Amniotic stem cell (primary cell): Measurements from ENCODE around the gene YAP1.

ENCODE experiments used
- DNase-seq: peaks from one replicate; lab custom pipeline; 2025; lab: John Stamatoyannopoulos, UW

Gene YAP1

GRCh38 chr11:102109896-102110760, at the start of gene YAP1:
TSS of gene YAP1 (plus strand) at chr11:102110447. CDS start at chr11:102110849, 402 bp downstream.
- peak; percentile 65 for DNase-seq

DNA sequence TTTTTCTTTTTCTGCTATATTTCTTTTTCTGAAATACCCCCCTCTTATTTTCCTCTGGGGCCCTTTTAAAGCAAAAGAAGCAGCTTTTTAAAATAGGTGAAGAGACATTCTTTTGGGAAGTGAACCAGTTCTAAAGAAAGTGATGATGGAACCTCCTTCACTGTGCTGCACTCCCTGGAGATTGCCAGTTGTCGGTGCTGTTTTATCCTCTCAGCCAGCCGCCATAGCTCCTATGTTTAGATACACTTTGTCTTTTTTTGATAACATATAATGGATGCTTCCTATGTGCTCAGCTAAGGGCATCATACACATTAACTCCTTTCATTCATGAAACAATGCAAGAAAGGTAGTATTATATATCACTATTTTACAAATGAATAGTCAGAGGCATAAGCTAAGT, 49.0 kb upstream of the YAP1 start:
- DNase-seq, result no peak

DNA sequence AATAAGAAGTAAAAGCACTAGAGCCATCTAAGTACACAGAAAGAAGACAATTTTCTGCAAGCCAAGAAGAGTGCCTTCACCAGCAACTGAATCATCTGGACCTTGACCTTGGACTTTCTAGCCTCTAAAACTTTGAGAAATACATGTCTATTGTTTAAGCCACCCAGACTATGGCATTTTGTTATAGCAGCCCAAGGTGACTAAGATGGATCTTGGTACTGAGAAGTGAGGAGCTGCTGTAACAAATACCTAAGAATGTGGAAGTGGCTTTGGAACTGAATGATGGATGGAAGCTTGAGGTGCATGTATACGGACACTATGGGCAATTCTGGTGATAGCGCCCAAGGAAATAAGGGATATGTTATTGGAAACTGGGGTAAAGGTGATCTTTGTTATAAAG, 48.1 kb upstream of the YAP1 start:
- no peak for DNase-seq

DNA sequence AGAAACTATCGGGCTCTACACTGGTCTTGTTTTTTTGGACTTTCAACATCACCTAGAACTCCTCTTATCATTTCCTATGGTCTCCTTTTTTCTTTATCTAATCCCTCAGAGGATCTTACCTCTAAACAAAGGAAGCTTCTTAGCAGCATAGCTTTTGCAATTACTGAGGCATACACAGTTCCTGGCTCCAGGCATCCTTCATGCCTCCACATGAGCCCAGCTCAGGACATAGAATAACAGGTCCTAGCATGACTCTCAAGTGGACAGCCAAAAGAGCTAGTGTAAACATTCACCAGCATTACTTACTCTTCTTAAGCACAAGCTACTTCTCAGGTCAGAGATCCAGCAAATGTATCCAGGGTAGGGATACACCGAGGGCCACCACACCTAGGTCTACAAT, 45.9 kb upstream of the YAP1 start:
- DNase-seq, result no peak

- no peak for DNase-seq
Measured at GRCh38 chr11:102070766-102071165, 39.5 kb upstream of the YAP1 start.

DNA sequence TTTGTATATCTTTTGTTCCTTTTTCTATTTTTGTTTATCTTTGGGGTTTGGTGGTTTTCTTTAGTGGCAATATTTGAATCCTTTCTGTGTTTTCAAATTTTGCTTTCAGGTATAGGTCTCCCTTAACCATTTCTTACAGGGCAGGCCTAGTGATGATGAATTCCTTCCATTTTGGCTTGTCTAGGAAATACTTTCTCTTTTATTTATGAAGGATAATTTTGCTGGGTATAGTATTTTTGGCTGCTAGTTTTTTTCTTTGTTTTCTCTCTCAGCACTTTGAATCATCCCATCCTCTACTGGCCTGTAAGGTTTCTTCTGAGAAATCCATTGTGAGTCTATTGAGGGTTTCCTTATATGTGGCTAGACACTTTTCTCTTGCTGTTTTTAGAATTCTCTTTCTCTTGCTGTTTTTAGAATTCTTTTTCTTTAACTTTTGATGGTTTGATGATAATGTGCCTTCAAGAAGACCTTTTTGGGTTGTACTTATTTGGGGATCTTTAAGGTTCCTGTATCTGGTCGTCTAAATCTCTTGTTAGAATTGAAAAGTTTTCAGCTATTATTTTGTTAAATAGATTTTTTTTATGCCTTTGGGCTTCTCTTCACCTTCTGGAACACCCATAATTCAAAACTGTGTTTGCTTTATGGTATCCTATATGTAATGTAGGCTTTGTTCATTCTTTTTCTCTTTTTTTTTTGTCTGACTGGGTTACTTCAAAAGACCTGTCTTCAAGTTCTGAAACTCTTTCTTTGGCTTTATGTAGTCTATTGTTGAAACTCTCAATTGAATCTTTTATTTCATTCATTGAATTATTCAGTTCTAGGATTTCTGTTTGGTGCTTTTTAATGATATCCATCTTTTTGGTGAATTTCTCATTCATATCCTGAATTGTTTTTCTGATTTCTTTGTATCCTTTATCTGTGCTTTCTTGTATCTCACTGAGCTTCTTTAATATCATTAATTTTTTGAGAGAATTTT, 38.5 kb upstream of the YAP1 start:
- no peak for DNase-seq

- DNase-seq, result no peak
Measured at GRCh38 chr11:102073253-102073652, 37.0 kb upstream of the YAP1 start.

DNA sequence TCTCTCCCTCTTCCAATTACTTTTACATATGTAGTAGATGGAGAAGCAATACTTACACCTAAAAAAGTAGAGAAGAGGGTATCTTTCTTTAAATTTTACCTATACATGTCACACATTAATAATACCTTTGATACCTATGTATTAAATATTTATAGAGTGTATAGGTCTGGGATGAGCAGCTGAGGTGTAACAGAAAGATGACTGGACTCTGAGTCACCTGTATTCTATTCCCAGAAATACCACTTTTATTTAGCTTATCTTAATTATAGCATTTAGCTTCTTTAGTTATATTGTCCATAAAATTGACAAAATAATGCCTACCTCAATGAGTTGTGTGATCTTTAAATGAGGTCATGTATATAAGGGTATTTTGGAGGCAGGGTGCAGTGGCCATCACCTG, 30.6 kb upstream of the YAP1 start:
- no peak for DNase-seq

DNA sequence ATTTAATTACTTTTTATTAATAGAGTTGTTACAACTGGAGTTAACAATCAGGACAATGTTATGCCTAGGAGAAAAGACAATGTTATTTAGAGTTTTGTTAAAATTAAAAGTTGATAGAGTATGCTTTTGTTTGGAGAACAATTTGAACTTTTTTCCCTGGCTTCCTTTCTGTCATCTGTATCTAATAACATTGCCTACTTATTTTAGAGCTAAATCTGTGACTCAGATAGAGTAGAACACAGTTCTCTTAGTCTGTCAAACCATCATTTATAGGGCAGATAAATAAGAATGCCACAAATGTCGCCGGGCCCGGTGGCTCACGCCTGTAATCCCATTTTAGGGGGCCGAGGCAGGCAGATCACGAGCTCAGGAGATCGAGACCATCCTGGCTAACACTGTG, 28.9 kb upstream of the YAP1 start:
- DNase-seq, result no peak

- DNase-seq, result no peak
Measured at GRCh38 chr11:102085864-102086551, 24.2 kb upstream of the YAP1 start.

DNA sequence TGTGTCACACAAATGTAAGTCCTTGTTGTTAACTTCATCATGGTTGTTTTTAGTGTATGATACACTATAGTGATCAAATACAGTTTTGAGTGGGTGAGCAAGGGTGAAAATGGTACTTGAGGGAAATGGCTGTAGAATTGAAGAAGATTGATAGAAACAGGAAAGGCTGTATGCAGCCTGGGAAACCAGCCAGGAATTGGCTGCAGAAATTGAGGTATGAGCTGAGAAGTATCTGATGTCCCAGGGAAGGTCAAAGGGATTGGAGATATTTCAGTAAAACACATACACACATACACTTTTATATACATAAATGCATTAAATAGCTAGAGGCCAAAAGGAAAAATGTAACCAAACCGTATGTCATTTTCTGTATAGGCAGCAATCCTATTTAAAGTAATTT, 13.1 kb upstream of the YAP1 start:
- no peak for DNase-seq

- DNase-seq, result no peak
Measured at GRCh38 chr11:102099755-102100154, 10.5 kb upstream of the YAP1 start.

DNA sequence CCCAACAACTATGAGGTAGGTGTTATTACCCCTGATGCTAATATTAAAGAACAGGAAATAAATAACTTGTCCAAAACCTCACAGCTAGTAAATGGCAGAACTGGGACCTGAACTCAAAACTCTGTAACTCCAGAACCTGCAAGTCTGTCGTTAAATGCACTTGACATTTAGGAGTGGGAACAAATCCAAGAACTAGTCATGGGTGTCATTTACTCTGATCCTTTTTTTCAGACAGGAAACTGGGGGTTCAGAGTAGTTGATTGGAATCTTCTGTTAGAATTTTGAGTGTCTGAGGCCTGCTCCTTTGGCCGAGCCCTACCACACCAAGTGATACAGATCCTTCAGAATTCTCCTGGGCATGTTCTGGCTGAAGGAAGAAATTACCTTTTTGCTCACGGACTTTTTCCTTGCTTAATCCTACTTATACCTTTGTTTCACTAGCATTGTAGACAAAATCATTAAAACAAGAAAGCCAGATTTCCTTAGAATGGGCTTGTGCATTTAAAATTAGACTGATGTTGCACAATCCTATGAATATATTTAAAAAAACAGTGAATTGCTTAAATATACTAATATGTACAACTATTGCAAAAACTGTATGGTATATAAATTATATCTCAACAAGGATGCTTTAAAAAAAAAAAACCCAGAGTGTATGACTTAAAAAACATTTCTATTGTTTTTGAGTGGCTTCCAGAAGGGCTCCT, 1.4 kb upstream of the YAP1 start:
- no peak for DNase-seq

DNA sequence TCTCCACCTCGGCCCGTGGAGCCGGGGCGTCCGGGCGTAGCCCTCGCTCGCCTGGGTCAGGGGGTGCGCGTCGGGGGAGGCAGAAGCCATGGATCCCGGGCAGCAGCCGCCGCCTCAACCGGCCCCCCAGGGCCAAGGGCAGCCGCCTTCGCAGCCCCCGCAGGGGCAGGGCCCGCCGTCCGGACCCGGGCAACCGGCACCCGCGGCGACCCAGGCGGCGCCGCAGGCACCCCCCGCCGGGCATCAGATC, 439 bp downstream of the YAP1 start:
- DNase-seq, result no peak

GRCh38 chr11:102111011-102111786, 952 bp downstream of the YAP1 start:
- DNase-seq, result peak; percentile 84

GRCh38 chr11:102111787-102112508, 1.7 kb downstream of the YAP1 start:
- DNase-seq, result peak; percentile 49

DNA sequence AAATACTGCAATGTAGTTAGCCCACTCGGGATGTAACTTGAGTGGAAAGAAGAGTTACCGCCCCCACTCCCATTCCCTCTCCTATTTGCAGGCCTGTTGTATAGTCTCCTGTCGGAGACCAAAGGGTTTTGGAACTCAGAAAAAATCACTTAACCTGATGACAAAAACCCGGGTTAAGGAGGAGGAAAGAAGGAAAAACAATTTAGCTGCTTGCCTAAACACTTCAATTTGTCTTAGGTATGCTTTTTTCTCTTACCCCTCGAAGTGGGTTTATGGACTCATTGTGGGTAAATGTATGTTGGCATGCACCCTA, 2.2 kb downstream of the YAP1 start:
- DNase-seq, result no peak

- DNase-seq, result no peak
Measured at GRCh38 chr11:102114032-102114431, 3.8 kb downstream of the YAP1 start.

- no peak for DNase-seq
Measured at GRCh38 chr11:102115557-102115956, 5.3 kb downstream of the YAP1 start.

DNA sequence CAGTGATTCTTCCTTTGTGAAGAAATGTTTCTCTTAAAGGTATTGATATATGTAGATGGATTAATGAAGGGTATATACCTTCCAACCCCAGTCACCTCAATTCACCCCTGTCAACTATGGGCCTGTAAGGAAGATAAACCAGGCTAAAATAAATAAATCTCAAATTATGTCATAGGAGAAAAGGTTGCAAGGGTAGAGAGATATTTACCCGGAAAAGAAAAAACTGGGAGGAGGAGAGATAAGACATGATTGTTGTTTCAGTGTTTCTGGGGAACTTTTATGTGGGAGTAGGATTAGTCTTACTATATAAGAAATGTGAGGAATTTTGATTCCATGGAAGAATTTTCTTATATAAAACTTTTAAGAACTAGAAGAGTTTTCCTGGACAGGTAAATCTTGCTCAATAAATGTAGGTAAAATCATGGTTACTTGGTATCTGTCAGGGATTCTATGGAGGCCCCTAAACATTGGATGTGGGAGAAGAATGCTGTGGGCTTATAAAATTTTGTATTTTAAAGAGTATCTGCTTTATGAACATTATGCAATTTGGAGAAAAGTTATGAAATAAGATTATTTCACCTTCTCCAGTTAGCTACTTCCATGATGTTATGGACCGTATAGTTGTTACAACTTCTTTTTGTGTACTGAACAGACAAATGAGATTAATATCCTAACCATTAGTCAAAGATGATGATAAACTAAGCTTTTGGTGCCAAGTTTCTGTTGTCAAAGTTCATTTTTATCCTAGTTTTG, 6.4 kb downstream of the YAP1 start:
- DNase-seq, result no peak
